ENCODE results near the gene PRPF18.
A peak's percentile ranks its signal among the peaks of the same experiment; 100 is the strongest.

Gene PRPF18

GRCh38 chr10:13636776-13637175, 50.0 kb downstream of the PRPF18 start:
- TF ChIP-seq CREB5 (CRISPR knock-in tag; IDR thresholded peaks at IDR 0.05; ENCODE audit: low read depth), result no peak
- no peak for TF ChIP-seq ZNF8 (CRISPR knock-in tag; IDR thresholded peaks at IDR 0.05)
- TF ChIP-seq TSHZ2 (CRISPR knock-in tag; IDR thresholded peaks at IDR 0.05), result no peak
- TF ChIP-seq ZFP30 (CRISPR knock-in tag; IDR thresholded peaks at IDR 0.05), result no peak
- TF ChIP-seq CSDC2 (CRISPR knock-in tag; IDR thresholded peaks at IDR 0.05), result no peak
- TF ChIP-seq BACH2 (CRISPR knock-in tag; IDR thresholded peaks at IDR 0.05; ENCODE audit: borderline replicate concordance), result no peak
- ATAC-seq, result no peak

- ATAC-seq, result no peak; the same call in 2 of the 3 replicates
These were observed 50.6 kb downstream of the PRPF18 start for GRCh38 chr10:13637303-13637856.

GRCh38 chr10:13637894-13638293, 51.1 kb downstream of the PRPF18 start:
- no peak for TF ChIP-seq ESRRG (CRISPR knock-in tag; IDR thresholded peaks at IDR 0.05)
- no peak for TF ChIP-seq SNAI2 (CRISPR knock-in tag; IDR thresholded peaks at IDR 0.05)
- no peak for TF ChIP-seq GLIS3 (CRISPR knock-in tag; IDR thresholded peaks at IDR 0.05)
- TF ChIP-seq ZNF70 (CRISPR knock-in tag; IDR thresholded peaks at IDR 0.05), result no peak
- no peak for TF ChIP-seq POU6F1 (CRISPR knock-in tag; IDR thresholded peaks at IDR 0.05; ENCODE audit: borderline replicate concordance, low read depth)
- TF ChIP-seq PATZ1 (CRISPR knock-in tag; IDR thresholded peaks at IDR 0.05; ENCODE audit: borderline replicate concordance), result no peak
- TF ChIP-seq TCF4 (CRISPR knock-in tag; IDR thresholded peaks at IDR 0.05; ENCODE audit: borderline replicate concordance), result no peak
- no peak for TF ChIP-seq ZNF565 (CRISPR knock-in tag; conservative IDR thresholded peaks at IDR 0.05; ENCODE audit: low read depth)
- no peak for ATAC-seq

More at GRCh38 chr10:13637303-13637856, 50.6 kb downstream of the PRPF18 start:
- peak; percentile 62; the same call in 1 of the 2 replicates for TF ChIP-seq CREB5 (CRISPR knock-in tag; IDR thresholded peaks at IDR 0.05; ENCODE audit: low read depth)
- no peak for TF ChIP-seq SNAI2 (CRISPR knock-in tag; IDR thresholded peaks at IDR 0.05)
- TF ChIP-seq BACH2 (CRISPR knock-in tag; IDR thresholded peaks at IDR 0.05; ENCODE audit: borderline replicate concordance), result no peak
- TF ChIP-seq ISL1 (CRISPR knock-in tag; IDR thresholded peaks at IDR 0.05), result peak; percentile 87
- no peak for TF ChIP-seq PPARA (CRISPR knock-in tag; IDR thresholded peaks at IDR 0.05; ENCODE audit: borderline replicate concordance)
- TF ChIP-seq ZNF8 (CRISPR knock-in tag; IDR thresholded peaks at IDR 0.05), result no peak
- TF ChIP-seq ZFP3 (CRISPR knock-in tag; IDR thresholded peaks at IDR 0.05), result no peak

- ATAC-seq, result no peak
- TF ChIP-seq PATZ1 (CRISPR knock-in tag; IDR thresholded peaks at IDR 0.05; ENCODE audit: borderline replicate concordance) (no peak), TOX (CRISPR knock-in tag; IDR thresholded peaks at IDR 0.05; ENCODE audit: borderline replicate concordance) (no peak), TCF4 (CRISPR knock-in tag; IDR thresholded peaks at IDR 0.05; ENCODE audit: borderline replicate concordance) (no peak), OSR1 (CRISPR knock-in tag; IDR thresholded peaks at IDR 0.05) (no peak), TSHZ2 (CRISPR knock-in tag; IDR thresholded peaks at IDR 0.05) (no peak), ZC3H10 (CRISPR knock-in tag; IDR thresholded peaks at IDR 0.05) (no peak), ZNF565 (CRISPR knock-in tag; conservative IDR thresholded peaks at IDR 0.05; ENCODE audit: low read depth) (no peak)
These were observed 55.5 kb downstream of the PRPF18 start for GRCh38 chr10:13642293-13642692.

Measured in SK-N-SH treated with all-trans-retinoic acid at 6 μM for 48 hours (cell line).